HepG2 (cell line): ENCODE results near the gene RNGTT. TPM values are rescaled to one million over a fixed set of nuclear protein-coding genes. Genes with fewer than 3 reads are reported as not detected.

ENCODE experiments used
- EHMT2 ChIP-seq: fragments of 200-600 bp; sonication (generic); IDR thresholded peaks from 2 replicates; pipeline ENCODE4 v1.7.0; 2017; ENCODE audit warnings: antibody characterized with exemption, low read depth, low read length, borderline replicate concordance
- HNRNPUL1 ChIP-seq: fragments of 200-400 bp; formaldehyde crosslinking; IDR thresholded peaks from 2 replicates; pipeline ENCODE4 v1.6.1; 2017; ENCODE audit warnings: low read depth, mild to moderate bottlenecking, low read length, moderate library complexity
- KDM6A ChIP-seq: IDR thresholded peaks from 2 replicates; pipeline ENCODE4 v1.6.1; 2016; ENCODE audit warnings: low read depth
- PCBP1 ChIP-seq: fragments of 200-400 bp; formaldehyde crosslinking; IDR thresholded peaks from 2 replicates; pipeline ENCODE4 v1.6.1; 2017; ENCODE audit warnings: mild to moderate bottlenecking, low read depth, low read length, borderline replicate concordance
- POLR2A ChIP-seq, 2 experiments: IDR thresholded peaks; 2 replicates each; pipeline ENCODE4 v1.6.1; 2011; ENCODE audit warnings: low read depth in 2 of 2, low read length in 2 of 2, mild to moderate bottlenecking in 1 of 2, moderate library complexity in 1 of 2; ENCODE audit not compliant: insufficient read depth in 1 of 2
- SMAD9 ChIP-seq: sonication (generic); formaldehyde crosslinking; IDR thresholded peaks from 2 replicates; pipeline ENCODE4 v1.5.1; 2020; ENCODE audit warnings: mild to moderate bottlenecking, missing genetic modification reagents
- U2AF1 ChIP-seq: fragments of 200-400 bp; formaldehyde crosslinking; optimal IDR thresholded peaks from 2 replicates; pipeline ENCODE3; 2017; ENCODE audit warnings: mild to moderate bottlenecking, low read depth, low read length
- ZMAT3 ChIP-seq: sonication (generic); formaldehyde crosslinking; conservative IDR thresholded peaks from 2 replicates; pipeline ENCODE4 v1.7.0; 2021; ENCODE audit warnings: missing genetic modification reagents
- ZNF234 ChIP-seq: sonication (generic); formaldehyde crosslinking; conservative IDR thresholded peaks from 2 replicates; pipeline ENCODE4 v1.5.1; 2020; ENCODE audit warnings: mild to moderate bottlenecking, missing genetic modification reagents
- ZNF510 ChIP-seq: sonication (generic); formaldehyde crosslinking; IDR thresholded peaks from 2 replicates; pipeline ENCODE4 v1.4.0; 2020; ENCODE audit warnings: low read depth, mild to moderate bottlenecking, missing genetic modification reagents
- ZNF567 ChIP-seq: sonication (generic); formaldehyde crosslinking; IDR thresholded peaks from 2 replicates; pipeline ENCODE4 v1.8.1; 2023; ENCODE audit warnings: mild to moderate bottlenecking, missing genetic modification reagents, borderline replicate concordance
- ZNF768 ChIP-seq: sonication (generic); formaldehyde crosslinking; IDR thresholded peaks from 2 replicates; pipeline ENCODE4 v1.4.0; 2020; ENCODE audit warnings: missing genetic modification reagents
- ZSCAN9 ChIP-seq: IDR thresholded peaks from 2 replicates; pipeline ENCODE4 v1.6.1; 2016; ENCODE audit warnings: borderline replicate concordance
- polyA plus RNA-seq, 8 experiments: library from polyadenylated mRNA; depleted of rRNA in 3 of 8; stranded (reverse) in 7 of 8; unstranded in 1 of 8; fragments of >200 nt; fragmentation: Illumina TruSeq in 4 of 8; extraction: Trizol in 4 of 8; gene quantifications; 2 replicates each; pipeline versions ENCODE4 v1.2.1 to v1.2.3, GENCODE V29; 2011 to 2016; ENCODE audit warnings: low read depth in 4 of 8, missing spikeins in 1 of 8, mixed read lengths in 1 of 8; ENCODE audit not compliant: insufficient read depth in 1 of 8
- total RNA-seq, 5 experiments: library from RNA; depleted of rRNA; stranded (reverse); fragments of >200 nt; fragmentation: Illumina TruSeq; extraction: Trizol; gene quantifications; 2 replicates each; pipeline ENCODE4 v1.2.3, GENCODE V29; 2016; ENCODE audit warnings: low read depth in 1 of 5
- TF ChIP-seq, protein P1 (sequence below): IDR thresholded peaks from 2 replicates; pipeline ENCODE4 v1.4.0; 2020; ENCODE audit warnings: mild to moderate bottlenecking, missing genetic modification reagents
- TF ChIP-seq, protein P2 (sequence below): sonication (generic); formaldehyde crosslinking; IDR thresholded peaks from 2 replicates; pipeline ENCODE4 v1.4.0; 2020; ENCODE audit warnings: missing genetic modification reagents
- TF ChIP-seq, protein P3 (sequence below): sonication (generic); formaldehyde crosslinking; IDR thresholded peaks from 2 replicates; pipeline ENCODE4 v1.8.0; 2022; ENCODE audit warnings: mild to moderate bottlenecking, missing genetic modification reagents; ENCODE audit not compliant: insufficient replicate concordance
- TF ChIP-seq, protein P4 (sequence below): sonication (generic); formaldehyde crosslinking; IDR thresholded peaks from 2 replicates; pipeline ENCODE4 v1.5.0; 2020; ENCODE audit warnings: mild to moderate bottlenecking, missing genetic modification reagents
- TF ChIP-seq, protein P5 (sequence below): sonication (generic); formaldehyde crosslinking; IDR thresholded peaks from 2 replicates; pipeline ENCODE4 v1.5.0; 2020; ENCODE audit warnings: missing genetic modification reagents, mild to moderate bottlenecking, borderline replicate concordance

The RNGTT gene
- total and polyA plus RNA-seq, 2 of the 13 experiments (the other 11 are each of a cell fraction or from before 2014, with no cell fraction given): 6.0 to 22.6 TPM

DNA sequence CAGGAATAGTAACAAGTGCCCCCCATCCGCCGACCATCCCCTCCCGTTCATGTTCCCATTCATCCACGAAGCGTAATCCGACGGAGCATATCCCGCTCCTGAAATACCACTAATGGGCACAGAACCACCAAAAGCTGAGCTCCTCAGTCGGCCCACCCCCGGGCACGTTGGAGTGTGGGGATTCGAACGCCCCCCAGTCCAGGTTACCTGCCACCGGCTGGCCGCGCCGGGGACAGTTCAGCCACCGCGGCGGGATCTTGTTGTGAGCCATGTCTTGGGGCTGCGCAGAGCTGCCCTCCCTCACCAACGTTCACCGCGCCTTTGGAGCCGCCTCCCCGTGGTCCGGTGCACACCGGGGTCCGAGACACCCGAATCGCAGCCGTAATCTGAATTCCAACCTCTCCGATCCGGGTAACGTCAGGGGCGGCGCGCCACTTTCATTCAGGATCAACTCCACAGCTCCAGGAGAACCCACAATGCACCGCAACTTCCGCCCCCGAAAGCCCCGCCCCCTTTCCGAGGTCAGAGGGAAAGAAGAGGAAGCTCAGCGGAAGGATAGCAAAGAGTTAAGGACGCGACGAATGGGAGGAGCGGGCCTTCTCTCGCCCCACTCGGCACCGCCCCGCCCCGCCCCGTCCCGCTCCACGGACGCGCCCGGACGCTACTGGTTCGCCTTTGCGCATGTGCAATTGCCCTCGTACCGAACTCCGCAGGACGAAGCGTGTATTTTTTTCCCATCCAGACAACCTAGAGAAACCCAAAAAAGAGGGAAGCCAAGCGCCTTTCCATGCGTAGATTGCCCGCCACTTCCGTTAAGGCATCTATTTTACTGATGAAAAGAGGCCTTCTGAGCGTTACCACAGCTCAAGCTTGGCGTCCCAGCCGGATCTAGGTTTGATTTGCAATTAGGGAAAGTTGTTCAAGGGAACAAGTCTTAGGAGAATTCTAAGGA is at the start of gene RNGTT (continued):
- TF ChIP-seq, protein P1, sequence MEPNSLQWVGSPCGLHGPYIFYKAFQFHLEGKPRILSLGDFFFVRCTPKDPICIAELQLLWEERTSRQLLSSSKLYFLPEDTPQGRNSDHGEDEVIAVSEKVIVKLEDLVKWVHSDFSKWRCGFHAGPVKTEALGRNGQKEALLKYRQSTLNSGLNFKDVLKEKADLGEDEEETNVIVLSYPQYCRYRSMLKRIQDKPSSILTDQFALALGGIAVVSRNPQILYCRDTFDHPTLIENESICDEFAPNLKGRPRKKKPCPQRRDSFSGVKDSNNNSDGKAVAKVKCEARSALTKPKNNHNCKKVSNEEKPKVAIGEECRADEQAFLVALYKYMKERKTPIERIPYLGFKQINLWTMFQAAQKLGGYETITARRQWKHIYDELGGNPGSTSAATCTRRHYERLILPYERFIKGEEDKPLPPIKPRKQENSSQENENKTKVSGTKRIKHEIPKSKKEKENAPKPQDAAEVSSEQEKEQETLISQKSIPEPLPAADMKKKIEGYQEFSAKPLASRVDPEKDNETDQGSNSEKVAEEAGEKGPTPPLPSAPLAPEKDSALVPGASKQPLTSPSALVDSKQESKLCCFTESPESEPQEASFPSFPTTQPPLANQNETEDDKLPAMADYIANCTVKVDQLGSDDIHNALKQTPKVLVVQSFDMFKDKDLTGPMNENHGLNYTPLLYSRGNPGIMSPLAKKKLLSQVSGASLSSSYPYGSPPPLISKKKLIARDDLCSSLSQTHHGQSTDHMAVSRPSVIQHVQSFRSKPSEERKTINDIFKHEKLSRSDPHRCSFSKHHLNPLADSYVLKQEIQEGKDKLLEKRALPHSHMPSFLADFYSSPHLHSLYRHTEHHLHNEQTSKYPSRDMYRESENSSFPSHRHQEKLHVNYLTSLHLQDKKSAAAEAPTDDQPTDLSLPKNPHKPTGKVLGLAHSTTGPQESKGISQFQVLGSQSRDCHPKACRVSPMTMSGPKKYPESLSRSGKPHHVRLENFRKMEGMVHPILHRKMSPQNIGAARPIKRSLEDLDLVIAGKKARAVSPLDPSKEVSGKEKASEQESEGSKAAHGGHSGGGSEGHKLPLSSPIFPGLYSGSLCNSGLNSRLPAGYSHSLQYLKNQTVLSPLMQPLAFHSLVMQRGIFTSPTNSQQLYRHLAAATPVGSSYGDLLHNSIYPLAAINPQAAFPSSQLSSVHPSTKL (CRISPR knock-in tag): peak; percentile 34; the same call in 1 of the 2 replicates
- no peak for TF ChIP-seq U2AF1
- TF ChIP-seq, protein P2, sequence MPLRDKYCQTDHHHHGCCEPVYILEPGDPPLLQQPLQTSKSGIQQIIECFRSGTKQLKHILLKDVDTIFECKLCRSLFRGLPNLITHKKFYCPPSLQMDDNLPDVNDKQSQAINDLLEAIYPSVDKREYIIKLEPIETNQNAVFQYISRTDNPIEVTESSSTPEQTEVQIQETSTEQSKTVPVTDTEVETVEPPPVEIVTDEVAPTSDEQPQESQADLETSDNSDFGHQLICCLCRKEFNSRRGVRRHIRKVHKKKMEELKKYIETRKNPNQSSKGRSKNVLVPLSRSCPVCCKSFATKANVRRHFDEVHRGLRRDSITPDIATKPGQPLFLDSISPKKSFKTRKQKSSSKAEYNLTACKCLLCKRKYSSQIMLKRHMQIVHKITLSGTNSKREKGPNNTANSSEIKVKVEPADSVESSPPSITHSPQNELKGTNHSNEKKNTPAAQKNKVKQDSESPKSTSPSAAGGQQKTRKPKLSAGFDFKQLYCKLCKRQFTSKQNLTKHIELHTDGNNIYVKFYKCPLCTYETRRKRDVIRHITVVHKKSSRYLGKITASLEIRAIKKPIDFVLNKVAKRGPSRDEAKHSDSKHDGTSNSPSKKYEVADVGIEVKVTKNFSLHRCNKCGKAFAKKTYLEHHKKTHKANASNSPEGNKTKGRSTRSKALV: 0 out of 2 replicates have a peak, but pooled peaks have one; percentile 20
- TF ChIP-seq POLR2A (IDR thresholded peaks at IDR 0.05; ENCODE audit: insufficient read depth in 1 of 2, low read depth in 2 of 2, low read length in 2 of 2): peak; percentile 63 to 69
- TF ChIP-seq ZNF234 (CRISPR knock-in tag): no peak
- TF ChIP-seq KDM6A (CRISPR knock-in tag): no peak
- TF ChIP-seq, protein P3, sequence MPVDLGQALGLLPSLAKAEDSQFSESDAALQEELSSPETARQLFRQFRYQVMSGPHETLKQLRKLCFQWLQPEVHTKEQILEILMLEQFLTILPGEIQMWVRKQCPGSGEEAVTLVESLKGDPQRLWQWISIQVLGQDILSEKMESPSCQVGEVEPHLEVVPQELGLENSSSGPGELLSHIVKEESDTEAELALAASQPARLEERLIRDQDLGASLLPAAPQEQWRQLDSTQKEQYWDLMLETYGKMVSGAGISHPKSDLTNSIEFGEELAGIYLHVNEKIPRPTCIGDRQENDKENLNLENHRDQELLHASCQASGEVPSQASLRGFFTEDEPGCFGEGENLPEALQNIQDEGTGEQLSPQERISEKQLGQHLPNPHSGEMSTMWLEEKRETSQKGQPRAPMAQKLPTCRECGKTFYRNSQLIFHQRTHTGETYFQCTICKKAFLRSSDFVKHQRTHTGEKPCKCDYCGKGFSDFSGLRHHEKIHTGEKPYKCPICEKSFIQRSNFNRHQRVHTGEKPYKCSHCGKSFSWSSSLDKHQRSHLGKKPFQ (CRISPR knock-in tag): peak; percentile 69
- TF ChIP-seq, protein P4, sequence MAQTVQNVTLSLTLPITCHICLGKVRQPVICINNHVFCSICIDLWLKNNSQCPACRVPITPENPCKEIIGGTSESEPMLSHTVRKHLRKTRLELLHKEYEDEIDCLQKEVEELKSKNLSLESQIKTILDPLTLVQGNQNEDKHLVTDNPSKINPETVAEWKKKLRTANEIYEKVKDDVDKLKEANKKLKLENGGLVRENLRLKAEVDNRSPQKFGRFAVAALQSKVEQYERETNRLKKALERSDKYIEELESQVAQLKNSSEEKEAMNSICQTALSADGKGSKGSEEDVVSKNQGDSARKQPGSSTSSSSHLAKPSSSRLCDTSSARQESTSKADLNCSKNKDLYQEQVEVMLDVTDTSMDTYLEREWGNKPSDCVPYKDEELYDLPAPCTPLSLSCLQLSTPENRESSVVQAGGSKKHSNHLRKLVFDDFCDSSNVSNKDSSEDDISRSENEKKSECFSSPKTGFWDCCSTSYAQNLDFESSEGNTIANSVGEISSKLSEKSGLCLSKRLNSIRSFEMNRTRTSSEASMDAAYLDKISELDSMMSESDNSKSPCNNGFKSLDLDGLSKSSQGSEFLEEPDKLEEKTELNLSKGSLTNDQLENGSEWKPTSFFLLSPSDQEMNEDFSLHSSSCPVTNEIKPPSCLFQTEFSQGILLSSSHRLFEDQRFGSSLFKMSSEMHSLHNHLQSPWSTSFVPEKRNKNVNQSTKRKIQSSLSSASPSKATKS: no peak
- TF ChIP-seq ZMAT3 (CRISPR knock-in tag): no peak; the same call in 1 of the 2 replicates
- TF ChIP-seq ZNF510 (CRISPR knock-in tag): no peak
- TF ChIP-seq ZSCAN9 (CRISPR knock-in tag): peak; percentile 58; the same call in 1 of the 2 replicates
- 0 out of 2 replicates have a peak, but pooled peaks have one; percentile 25 for TF ChIP-seq ZNF567 (CRISPR knock-in tag)
- no peak for TF ChIP-seq HNRNPUL1
- TF ChIP-seq SMAD9 (CRISPR knock-in tag): no peak
- TF ChIP-seq, protein P5, sequence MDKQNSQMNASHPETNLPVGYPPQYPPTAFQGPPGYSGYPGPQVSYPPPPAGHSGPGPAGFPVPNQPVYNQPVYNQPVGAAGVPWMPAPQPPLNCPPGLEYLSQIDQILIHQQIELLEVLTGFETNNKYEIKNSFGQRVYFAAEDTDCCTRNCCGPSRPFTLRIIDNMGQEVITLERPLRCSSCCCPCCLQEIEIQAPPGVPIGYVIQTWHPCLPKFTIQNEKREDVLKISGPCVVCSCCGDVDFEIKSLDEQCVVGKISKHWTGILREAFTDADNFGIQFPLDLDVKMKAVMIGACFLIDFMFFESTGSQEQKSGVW (CRISPR knock-in tag): no peak
- peak; percentile 65 for TF ChIP-seq ZNF768 (CRISPR knock-in tag)
- TF ChIP-seq PCBP1: no peak
- no peak for TF ChIP-seq EHMT2
